Mesothelial cell of epicardium (in vitro differentiated cells): ENCODE data around the gene DCUN1D4. TPM values are rescaled to one million over a fixed set of nuclear protein-coding genes. Genes with fewer than 3 reads are reported as not detected.

Experiments
- DNase-seq, 2 experiments: peaks; one replicate each; pipeline ENCODE4 v3.0.0; 2021; ENCODE audit warnings: low spot score in 2 of 2; ENCODE audit not compliant: unreplicated experiment in 2 of 2
- H3K27ac Mint-ChIP-seq: 2 replicates; pipeline ENCODE4 v1.8.0; 2021; ENCODE audit warnings: mixed read lengths
- H3K27me3 Mint-ChIP-seq: 2 replicates; pipeline ENCODE4 v1.8.0; 2021; ENCODE audit warnings: low read depth, mixed read lengths
- H3K36me3 Mint-ChIP-seq: 2 replicates; pipeline ENCODE4 v1.8.0; 2021; ENCODE audit warnings: mixed read lengths
- H3K4me1 Mint-ChIP-seq: 2 replicates; pipeline ENCODE4 v1.8.0; 2021; ENCODE audit warnings: mixed read lengths
- H3K4me3 Mint-ChIP-seq: 2 replicates; pipeline ENCODE4 v1.8.0; 2021; ENCODE audit warnings: mild to moderate bottlenecking, moderate library complexity, mixed read lengths
- H3K9me3 Mint-ChIP-seq: 2 replicates; pipeline ENCODE4 v1.8.0; 2021; ENCODE audit warnings: mixed read lengths
- CTCF ChIP-seq: fragments of 200-600 bp; sonication (generic); IDR thresholded peaks from one replicate; pipeline ENCODE4 v1.5.0; 2021; ENCODE audit warnings: antibody characterized with exemption; ENCODE audit not compliant: unreplicated experiment
- total RNA-seq: library from RNA; stranded (reverse); gene quantifications from 3 replicates; pipeline ENCODE4 v1.2.1, GENCODE V29; 2021

The DCUN1D4 gene
- total RNA-seq, 1 donor from 2014 or later: 44.8 TPM

GRCh38 chr4:51895816-51896408 lies 53.0 kb downstream of the DCUN1D4 start:
- TF ChIP-seq CTCF: peak; percentile 68
- Mint-ChIP-seq H3K27ac (peak overlapping the region; percentile 75), H3K27me3 (no peaks in the 10 kb centered on the region), H3K4me1 (no peaks in the 10 kb centered on the region), H3K36me3 (peaks cover 15% of the 10 kb centered on the region), H3K9me3 (no peaks in the 10 kb centered on the region), H3K4me3 (no peak overlapping the region)
- DNase-seq: peak in 1 of 2 experiments; percentile 46

DNA sequence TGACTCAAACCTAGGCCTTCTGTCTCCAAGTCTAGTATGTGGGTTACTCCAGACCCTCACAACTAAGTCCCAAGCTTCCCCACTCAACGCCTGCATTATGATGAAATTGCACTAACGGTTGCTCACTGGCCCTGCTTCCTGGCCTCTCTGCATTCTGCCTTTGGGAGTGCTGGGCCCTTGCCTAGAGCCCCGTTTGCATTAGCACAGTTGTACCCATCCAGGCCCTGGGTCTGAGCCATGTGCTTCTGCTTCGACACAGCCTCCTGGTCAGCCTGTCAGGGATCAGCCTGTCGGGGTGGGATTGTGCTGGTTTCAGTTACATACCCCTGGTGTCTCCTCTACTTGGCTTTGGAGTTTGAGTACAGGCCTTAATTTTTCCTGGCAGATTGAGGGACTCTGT lies 58.4 kb downstream of the DCUN1D4 start:
- H3K4me1 Mint-ChIP-seq: no peaks in the 10 kb centered on the region
- H3K27ac Mint-ChIP-seq: no peak overlapping the region
- no peaks in the 10 kb centered on the region for H3K27me3 Mint-ChIP-seq
- no peak for DNase-seq
- no peaks in the 10 kb centered on the region for H3K9me3 Mint-ChIP-seq
- no peak overlapping the region for H3K4me3 Mint-ChIP-seq
- TF ChIP-seq CTCF: no peak
- peaks cover 30% of the 10 kb centered on the region for H3K36me3 Mint-ChIP-seq

GRCh38 chr4:51906167-51906958 lies 63.4 kb downstream of the DCUN1D4 start:
- Mint-ChIP-seq H3K27ac (peak overlapping the region; percentile 9), H3K4me3 (no peak overlapping the region), H3K36me3 (peaks cover 30% of the 10 kb centered on the region), H3K9me3 (no peaks in the 10 kb centered on the region), H3K4me1 (no peaks in the 10 kb centered on the region), H3K27me3 (no peaks in the 10 kb centered on the region)
- DNase-seq: no peak
- no peak for TF ChIP-seq CTCF

- TF ChIP-seq CTCF: no peak
- Mint-ChIP-seq H3K4me3 (no peak overlapping the region), H3K27me3 (no peaks in the 10 kb centered on the region), H3K9me3 (no peaks in the 10 kb centered on the region), H3K4me1 (no peaks in the 10 kb centered on the region), H3K36me3 (peaks cover 35% of the 10 kb centered on the region), H3K27ac (no peak overlapping the region)
- DNase-seq: no peak
These were observed 64.2 kb downstream of the DCUN1D4 start for GRCh38 chr4:51907006-51907669.

DNA sequence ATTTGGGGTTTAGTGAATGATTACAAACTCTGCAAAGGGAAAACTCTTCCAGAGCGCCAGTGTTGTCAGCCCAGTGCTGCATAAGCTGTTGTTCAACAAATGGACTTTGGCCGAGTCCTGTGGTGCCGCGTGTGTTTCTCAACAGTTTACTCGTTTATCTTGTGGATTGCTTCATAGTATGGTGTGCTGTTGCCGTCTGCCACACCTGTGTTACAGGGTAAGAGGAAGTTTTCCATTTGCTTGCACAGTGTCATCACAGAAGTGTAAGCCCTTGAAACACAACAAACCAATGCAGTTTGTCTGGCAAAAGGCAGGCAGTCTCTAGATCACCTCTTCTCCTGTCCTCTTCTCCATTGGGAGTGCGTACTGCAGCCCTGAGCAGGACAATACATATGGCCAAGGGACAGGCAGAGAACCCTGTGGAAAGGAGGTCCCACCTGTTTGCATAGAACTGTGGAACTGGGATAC lies 66.3 kb downstream of the DCUN1D4 start:
- Mint-ChIP-seq H3K4me3 (no peak overlapping the region), H3K36me3 (peaks cover 37% of the 10 kb centered on the region), H3K27me3 (no peaks in the 10 kb centered on the region), H3K27ac (no peak overlapping the region), H3K9me3 (peaks cover 4% of the 10 kb centered on the region), H3K4me1 (no peaks in the 10 kb centered on the region)
- no peak for TF ChIP-seq CTCF
- DNase-seq: no peak
